Vagina (tissue), 2 donors: ENCODE measurements around the gene AMH.

Experiments used
- POLR2A ChIP-seq, 2 donors: fragments of 450-650 bp; IDR thresholded peaks; one replicate each; pipeline ENCODE4 v1.6.1; 2017; ENCODE audit warnings: antibody characterized with exemption in 2 of 2, mild to moderate bottlenecking in 2 of 2, moderate library complexity in 2 of 2
- POLR2AphosphoS5 ChIP-seq, 2 donors: sonication (generic); formaldehyde crosslinking; IDR thresholded peaks; one replicate each; pipeline ENCODE4 v1.9.0; 2017; ENCODE audit warnings: antibody characterized with exemption in 2 of 2, mild to moderate bottlenecking in 2 of 2, low read depth in 1 of 2; ENCODE audit not compliant: insufficient read depth in 1 of 2
- TF ChIP-seq, protein P1 (sequence below), 3 experiments: fragments of 450-650 bp in 2 of 3; fragments of 200-600 bp in 1 of 3; sonication (generic) in 1 of 3; IDR thresholded peaks; one replicate each; pipeline ENCODE4 v1.5.1; 2017 to 2019; ENCODE audit warnings: antibody characterized with exemption in 3 of 3, mild to moderate bottlenecking in 2 of 3, moderate library complexity in 2 of 3

DNA sequence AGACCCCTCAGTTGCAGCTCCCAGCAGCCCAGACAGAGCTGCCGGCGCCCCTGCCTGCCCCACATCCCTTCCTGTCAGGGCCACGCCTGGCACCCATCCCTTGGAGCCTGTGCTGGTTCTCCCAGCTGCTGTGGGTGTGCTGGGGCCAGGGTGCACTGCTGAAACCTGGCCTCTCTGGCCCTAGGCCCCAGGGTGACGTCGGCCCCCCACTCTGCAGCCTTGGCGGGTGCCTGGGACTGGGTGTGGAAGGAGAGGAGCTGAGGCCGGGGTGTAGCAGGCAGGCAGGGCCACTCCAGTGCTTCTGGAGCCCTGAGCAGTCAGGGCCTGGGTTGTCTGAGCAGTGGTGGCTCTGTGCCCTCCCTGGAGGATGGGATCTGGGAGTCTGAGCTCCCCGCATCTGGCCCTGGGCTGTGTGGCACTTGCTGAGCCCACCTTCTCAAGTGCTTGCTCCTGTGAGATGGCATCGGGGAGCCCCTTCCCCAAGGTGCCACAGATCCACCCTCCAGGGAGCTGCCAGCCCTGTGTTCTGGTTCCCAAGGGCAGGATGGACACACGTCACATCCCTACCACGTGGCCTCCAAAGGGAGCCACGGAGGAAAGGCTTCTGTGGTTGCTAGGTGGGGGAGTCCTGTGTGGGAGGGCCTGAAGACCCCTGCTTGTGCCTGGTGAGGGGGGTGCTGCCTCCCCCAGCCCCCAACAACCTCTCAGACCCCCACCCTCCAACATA is 18.2 kb upstream of the AMH start:
- TF ChIP-seq POLR2A (IDR thresholded peaks at IDR 0.05) (no peak), POLR2AphosphoS5 (IDR thresholded peaks at IDR 0.05; ENCODE audit: insufficient read depth in 1 of 2, low read depth in 1 of 2) (no peak)
- TF ChIP-seq, protein P1, sequence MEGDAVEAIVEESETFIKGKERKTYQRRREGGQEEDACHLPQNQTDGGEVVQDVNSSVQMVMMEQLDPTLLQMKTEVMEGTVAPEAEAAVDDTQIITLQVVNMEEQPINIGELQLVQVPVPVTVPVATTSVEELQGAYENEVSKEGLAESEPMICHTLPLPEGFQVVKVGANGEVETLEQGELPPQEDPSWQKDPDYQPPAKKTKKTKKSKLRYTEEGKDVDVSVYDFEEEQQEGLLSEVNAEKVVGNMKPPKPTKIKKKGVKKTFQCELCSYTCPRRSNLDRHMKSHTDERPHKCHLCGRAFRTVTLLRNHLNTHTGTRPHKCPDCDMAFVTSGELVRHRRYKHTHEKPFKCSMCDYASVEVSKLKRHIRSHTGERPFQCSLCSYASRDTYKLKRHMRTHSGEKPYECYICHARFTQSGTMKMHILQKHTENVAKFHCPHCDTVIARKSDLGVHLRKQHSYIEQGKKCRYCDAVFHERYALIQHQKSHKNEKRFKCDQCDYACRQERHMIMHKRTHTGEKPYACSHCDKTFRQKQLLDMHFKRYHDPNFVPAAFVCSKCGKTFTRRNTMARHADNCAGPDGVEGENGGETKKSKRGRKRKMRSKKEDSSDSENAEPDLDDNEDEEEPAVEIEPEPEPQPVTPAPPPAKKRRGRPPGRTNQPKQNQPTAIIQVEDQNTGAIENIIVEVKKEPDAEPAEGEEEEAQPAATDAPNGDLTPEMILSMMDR (IDR thresholded peaks at IDR 0.05), result no peak
